IPS-20b (cell line): Measurements from ENCODE around the gene CNST.

ENCODE experiments used
- H3K27ac ChIP-seq: one replicate; pipeline ENCODE4 v1.5.1; 2013; ENCODE audit warnings: low read length
- H3K27me3 ChIP-seq: 2 replicates; pipeline ENCODE4 v1.6.1; 2013; ENCODE audit warnings: mild to moderate bottlenecking, low read length, inconsistent platforms; ENCODE audit not compliant: insufficient read depth
- H3K36me3 ChIP-seq: 2 replicates; pipeline ENCODE4 v1.6.1; 2013; ENCODE audit warnings: low read depth, mild to moderate bottlenecking, inconsistent platforms, low read length, moderate library complexity; ENCODE audit not compliant: insufficient read depth
- H3K4me1 ChIP-seq: 2 replicates; pipeline ENCODE4 v1.6.1; 2013; ENCODE audit warnings: mild to moderate bottlenecking, control low read depth, inconsistent platforms, low read length, moderate library complexity; ENCODE audit not compliant: insufficient read depth
- H3K4me3 ChIP-seq: 2 replicates; pipeline ENCODE4 v1.5.1; 2013; ENCODE audit warnings: mild to moderate bottlenecking, low read length, inconsistent platforms
- H3K9ac ChIP-seq: 2 replicates; pipeline ENCODE4 v1.6.1; 2013; ENCODE audit warnings: low read depth, mild to moderate bottlenecking, inconsistent platforms, low read length, moderate library complexity
- H3K9me3 ChIP-seq: 2 replicates; pipeline ENCODE4 v1.6.1; 2013; ENCODE audit warnings: mild to moderate bottlenecking, low read depth, low read length, inconsistent platforms; ENCODE audit not compliant: insufficient read depth

CNST gene

DNA sequence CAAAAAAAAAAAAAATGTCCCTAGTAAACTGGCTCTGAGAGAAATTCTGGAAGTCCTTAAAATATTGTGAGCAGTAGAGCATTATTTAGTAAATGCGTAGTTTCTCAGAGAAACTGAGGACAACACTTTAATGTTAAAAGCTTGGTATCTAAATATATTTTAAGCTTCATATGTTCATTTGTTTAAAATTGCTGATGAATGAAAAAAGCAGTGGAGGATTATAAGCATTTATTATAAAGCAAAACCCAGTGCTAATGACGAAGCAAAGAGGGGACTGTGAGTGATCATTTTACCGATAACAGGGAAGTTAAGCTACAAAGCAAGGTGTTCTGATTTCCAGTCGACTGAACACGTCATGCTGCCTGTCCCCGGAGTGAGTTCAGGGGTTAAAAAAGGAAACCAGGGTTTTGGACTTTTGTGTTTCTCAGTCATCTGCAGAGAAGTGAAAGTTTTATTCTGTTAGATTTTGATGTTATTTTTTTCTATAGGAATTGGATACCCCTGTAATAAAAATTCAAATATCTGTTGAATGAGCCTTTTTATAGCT lies 93.4 kb downstream of the CNST start:
- no peak overlapping the region for H3K27ac ChIP-seq
- no peaks in the 10 kb centered on the region for H3K9me3 ChIP-seq
- peaks cover 20% of the 10 kb centered on the region for H3K36me3 ChIP-seq
- no peak overlapping the region for H3K4me3 ChIP-seq
- no peak overlapping the region for H3K9ac ChIP-seq
- H3K4me1 ChIP-seq = no peaks in the 10 kb centered on the region
- no peaks in the 10 kb centered on the region for H3K27me3 ChIP-seq

DNA sequence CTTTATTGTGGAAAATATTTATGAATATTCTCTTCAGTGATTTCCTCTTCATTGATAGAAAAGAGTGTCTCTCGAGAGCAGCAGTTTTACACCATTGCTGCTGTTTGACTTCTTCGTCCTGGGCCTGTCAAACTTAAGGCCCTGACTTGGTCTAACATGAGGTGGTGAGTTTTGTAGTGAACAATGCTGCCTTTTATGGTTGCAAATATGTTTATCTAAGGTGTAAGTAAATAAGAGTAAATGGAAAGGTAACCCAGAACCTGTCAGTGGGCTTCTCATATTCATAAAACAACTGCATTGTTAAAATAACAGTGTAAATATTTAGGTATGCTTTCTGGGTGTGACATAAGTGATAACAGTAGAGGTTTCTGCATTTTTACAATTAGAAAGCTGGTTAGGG lies 95.2 kb downstream of the CNST start:
- Histone ChIP-seq H3K9ac (no peak overlapping the region), H3K36me3 (peaks cover 31% of the 10 kb centered on the region), H3K9me3 (no peaks in the 10 kb centered on the region), H3K27ac (no peak overlapping the region), H3K4me1 (no peaks in the 10 kb centered on the region), H3K27me3 (no peaks in the 10 kb centered on the region), H3K4me3 (no peak overlapping the region)

DNA sequence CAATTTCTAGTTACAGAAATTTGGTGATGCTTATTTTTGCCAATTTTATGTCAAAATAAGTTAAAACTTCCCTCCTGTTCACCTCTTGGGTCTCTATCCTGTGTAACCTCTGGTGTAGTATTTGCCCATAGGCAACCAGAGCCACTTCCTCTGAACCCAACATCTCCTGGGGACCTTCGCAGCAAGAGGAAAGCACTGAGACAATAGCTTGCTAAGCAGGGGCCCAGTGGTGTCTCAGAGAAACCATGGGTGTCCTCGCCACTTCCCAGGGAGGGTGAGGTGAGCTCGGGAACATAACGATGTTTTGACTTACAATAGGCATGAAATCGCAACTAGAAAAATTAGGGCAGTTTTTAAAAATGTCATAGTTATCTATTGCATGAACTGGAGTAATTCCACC lies 101.5 kb downstream of the CNST start:
- Histone ChIP-seq H3K4me3 (no peak overlapping the region), H3K27ac (no peak overlapping the region), H3K36me3 (peaks cover 11% of the 10 kb centered on the region; the same call in 1 of the 2 replicates), H3K9me3 (no peaks in the 10 kb centered on the region), H3K9ac (no peak overlapping the region), H3K4me1 (0 out of 2 replicates have a peak, but pooled peaks cover 2% of the 10 kb centered on the region), H3K27me3 (no peaks in the 10 kb centered on the region)

DNA sequence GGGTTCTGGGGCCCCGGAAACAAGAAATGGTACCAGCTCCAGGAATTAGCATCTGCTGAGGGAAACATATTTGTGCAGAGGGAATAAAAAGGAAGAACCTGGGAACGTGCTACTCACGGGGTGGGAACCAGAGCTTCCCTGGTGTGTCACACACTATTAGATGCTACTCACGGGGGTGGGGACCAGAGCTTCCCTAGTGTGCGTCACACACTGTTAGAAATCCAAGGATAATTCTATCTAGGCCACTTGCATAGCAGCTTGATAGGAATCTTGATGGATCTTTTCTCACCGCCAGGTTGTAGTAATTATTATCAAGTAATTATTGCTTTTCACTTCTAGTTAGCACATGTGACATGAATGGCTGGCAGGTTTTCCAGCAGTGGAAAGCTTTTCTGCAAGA lies 103.4 kb downstream of the CNST start:
- Histone ChIP-seq H3K4me3 (no peak overlapping the region), H3K27ac (no peak overlapping the region), H3K9me3 (no peaks in the 10 kb centered on the region), H3K4me1 (0 out of 2 replicates have a peak, but pooled peaks cover 2% of the 10 kb centered on the region), H3K27me3 (no peaks in the 10 kb centered on the region), H3K9ac (no peak overlapping the region), H3K36me3 (peaks cover 11% of the 10 kb centered on the region; the same call in 1 of the 2 replicates)

DNA sequence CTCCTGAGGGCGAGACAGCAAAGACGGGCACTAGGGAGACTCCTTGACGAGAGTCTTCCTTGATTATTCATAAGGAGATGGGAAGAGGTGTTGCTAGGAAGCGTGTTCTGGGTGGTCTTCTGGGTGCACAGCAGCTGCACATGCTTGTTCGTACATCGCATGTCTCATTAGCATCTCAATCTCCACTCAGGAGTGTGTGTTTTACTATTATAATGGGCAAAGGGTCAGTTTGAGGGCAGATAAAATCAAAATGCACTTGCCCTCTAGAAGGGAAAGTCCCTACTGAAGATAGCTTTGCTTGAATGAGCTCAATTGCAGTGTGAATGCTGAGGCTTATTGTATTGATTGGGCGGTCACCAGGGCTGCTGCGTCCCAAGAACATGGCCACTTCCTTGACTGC lies 107.8 kb downstream of the CNST start:
- Histone ChIP-seq H3K27me3 (no peaks in the 10 kb centered on the region), H3K9ac (no peak overlapping the region), H3K4me3 (no peak overlapping the region), H3K27ac (no peak overlapping the region), H3K36me3 (no peaks in the 10 kb centered on the region), H3K4me1 (no peaks in the 10 kb centered on the region), H3K9me3 (no peaks in the 10 kb centered on the region)

DNA sequence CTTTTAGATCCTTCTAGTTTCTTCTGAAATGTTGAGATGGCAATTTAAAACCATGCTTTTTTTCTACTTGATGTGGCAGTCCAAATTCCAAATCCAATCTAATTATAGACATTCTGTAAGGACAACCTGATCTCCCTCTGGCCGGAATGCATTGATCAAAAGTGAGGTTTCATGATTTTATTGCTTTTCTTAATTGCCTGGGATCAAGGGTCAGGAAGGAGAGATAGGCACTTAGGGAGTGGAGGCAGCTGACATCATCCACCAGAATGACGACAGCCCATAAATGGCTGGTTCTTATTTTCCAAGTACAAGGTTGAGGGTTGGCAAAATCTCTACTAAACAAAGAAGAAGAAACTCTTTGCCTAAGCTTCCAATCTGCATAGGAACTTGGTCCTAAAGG lies 111.6 kb downstream of the CNST start:
- no peaks in the 10 kb centered on the region for H3K9me3 ChIP-seq

DNA sequence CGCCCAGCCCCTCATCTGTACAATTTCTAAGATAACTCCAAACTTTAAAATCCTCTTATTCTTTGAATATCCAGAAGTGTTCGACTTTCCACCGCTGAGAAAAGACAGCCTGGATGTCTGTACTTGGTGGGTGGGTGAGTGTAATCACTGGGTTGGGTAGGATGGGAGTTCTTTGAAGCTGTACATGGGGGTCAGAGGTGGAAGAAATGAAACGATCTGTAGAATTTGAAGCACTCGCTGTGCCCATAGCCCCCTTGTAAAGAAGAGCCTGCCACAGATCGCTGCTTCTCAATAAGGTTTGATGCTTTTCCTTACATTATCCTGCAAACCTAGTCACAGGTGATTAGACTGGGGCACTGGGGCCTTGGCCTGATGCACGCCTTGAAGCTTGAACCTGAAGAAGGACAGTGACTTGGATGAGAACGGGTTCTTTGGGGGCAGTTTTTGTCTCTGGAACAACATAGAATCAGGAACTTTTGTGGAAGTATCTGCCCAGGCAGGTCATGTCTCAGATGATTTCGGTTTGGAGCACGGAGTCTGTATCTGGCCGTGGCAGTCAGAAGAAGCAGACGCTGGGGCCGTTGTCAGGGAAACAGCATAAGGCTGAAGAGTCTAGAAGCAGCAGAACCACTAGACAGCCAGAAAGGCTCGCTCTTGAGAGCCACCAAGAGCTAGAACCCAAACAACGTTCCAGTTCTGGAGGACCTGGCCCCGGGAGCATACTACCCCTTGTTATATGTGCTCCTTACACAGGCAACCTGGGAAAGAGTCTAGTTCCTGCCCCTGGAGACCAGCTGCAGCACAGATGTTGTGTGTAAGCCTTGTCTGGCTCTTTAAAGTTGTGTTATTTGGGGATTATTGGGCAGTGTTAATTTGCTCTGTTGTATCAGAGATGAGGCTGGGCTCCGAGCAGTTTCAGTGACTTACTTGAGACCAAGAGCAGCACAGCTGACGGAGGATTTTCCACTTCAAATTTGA lies 112.8 kb downstream of the CNST start:
- Histone ChIP-seq H3K27ac (no peak overlapping the region), H3K4me1 (no peaks in the 10 kb centered on the region), H3K36me3 (no peaks in the 10 kb centered on the region), H3K9ac (no peak overlapping the region), H3K4me3 (no peak overlapping the region), H3K27me3 (no peaks in the 10 kb centered on the region), H3K9me3 (no peaks in the 10 kb centered on the region)

More for the DNA sequence above, 111.6 kb downstream of the CNST start:
- no peaks in the 10 kb centered on the region for H3K36me3 ChIP-seq
- H3K4me1 ChIP-seq = no peaks in the 10 kb centered on the region
- H3K4me3 ChIP-seq = no peak overlapping the region
- H3K27ac ChIP-seq = no peak overlapping the region
- no peaks in the 10 kb centered on the region for H3K27me3 ChIP-seq
- no peak overlapping the region for H3K9ac ChIP-seq

DNA sequence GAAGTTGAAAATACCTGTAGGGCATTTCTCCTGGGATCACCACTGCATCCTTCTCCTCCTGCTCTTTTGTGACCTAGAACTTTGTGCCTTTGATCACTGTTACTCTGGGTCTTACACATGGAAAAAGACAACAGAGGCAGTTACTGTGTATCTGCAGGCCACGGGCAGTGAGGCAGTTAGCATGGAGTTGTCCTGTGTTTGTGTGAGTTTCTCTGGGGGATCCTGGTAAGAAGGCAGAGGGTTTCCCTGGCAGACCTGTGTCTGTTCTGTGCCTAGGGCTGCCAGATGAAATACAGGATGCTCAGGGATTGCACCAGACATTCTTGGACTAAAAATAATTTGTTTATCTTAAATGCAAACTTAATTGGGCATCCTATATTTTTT lies 113.5 kb downstream of the CNST start:
- H3K9ac ChIP-seq = no peak overlapping the region
- no peak overlapping the region for H3K27ac ChIP-seq

DNA sequence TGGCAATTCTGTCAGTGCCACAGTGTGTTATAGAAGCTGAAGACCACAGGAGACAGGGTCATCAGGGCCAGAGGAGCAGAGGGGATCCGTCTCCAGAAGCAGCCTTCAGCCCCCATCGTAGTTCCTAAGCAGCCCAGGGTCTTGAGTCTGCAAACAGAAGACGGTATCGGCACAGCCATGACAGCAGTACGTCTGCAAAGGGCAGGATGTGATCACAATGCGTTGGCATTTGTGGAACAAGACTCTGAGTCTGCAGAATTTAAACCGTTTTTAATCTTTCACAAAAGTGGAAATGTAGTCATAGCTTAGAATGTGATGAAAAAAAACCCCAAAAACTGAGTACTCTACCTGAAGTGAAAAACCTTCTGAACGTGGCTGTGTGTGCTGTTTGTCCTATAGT lies 113.9 kb downstream of the CNST start:
- no peaks in the 10 kb centered on the region for H3K4me1 ChIP-seq
- H3K27ac ChIP-seq = no peak overlapping the region
- no peaks in the 10 kb centered on the region for H3K36me3 ChIP-seq
- H3K27me3 ChIP-seq = no peaks in the 10 kb centered on the region
- no peak overlapping the region for H3K4me3 ChIP-seq
- no peaks in the 10 kb centered on the region for H3K9me3 ChIP-seq
- H3K9ac ChIP-seq = no peak overlapping the region

More for the DNA sequence above, 113.5 kb downstream of the CNST start:
- H3K9me3 ChIP-seq = no peaks in the 10 kb centered on the region
- no peaks in the 10 kb centered on the region for H3K4me1 ChIP-seq
- H3K36me3 ChIP-seq = no peaks in the 10 kb centered on the region
- H3K27me3 ChIP-seq = no peaks in the 10 kb centered on the region
- H3K4me3 ChIP-seq = no peak overlapping the region

DNA sequence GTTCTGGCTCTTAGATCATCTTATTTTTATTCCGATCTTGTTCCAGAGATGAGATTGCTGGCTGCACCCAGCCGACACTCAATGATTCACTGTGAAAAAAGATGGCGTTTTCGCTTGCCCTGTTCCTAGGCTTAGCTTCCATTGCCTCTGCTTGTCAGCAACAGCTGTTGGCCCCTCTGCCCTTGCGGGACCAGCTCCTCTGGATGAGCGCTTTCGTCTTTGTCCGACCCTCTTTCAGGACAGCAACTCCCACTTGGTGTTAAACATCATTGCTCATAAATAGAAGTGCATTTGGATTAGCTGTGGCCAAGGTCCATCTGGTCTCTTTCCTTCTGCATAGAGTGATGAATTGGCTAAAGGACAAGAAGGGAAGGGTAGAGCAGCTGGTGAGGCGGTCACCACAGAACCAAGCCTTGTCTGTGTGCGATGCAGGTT lies 114.5 kb downstream of the CNST start:
- no peak overlapping the region for H3K27ac ChIP-seq
- H3K9me3 ChIP-seq = no peaks in the 10 kb centered on the region
- H3K4me1 ChIP-seq = no peaks in the 10 kb centered on the region
- H3K9ac ChIP-seq = no peak overlapping the region
- H3K36me3 ChIP-seq = no peaks in the 10 kb centered on the region
- H3K27me3 ChIP-seq = no peaks in the 10 kb centered on the region
- H3K4me3 ChIP-seq = no peak overlapping the region

DNA sequence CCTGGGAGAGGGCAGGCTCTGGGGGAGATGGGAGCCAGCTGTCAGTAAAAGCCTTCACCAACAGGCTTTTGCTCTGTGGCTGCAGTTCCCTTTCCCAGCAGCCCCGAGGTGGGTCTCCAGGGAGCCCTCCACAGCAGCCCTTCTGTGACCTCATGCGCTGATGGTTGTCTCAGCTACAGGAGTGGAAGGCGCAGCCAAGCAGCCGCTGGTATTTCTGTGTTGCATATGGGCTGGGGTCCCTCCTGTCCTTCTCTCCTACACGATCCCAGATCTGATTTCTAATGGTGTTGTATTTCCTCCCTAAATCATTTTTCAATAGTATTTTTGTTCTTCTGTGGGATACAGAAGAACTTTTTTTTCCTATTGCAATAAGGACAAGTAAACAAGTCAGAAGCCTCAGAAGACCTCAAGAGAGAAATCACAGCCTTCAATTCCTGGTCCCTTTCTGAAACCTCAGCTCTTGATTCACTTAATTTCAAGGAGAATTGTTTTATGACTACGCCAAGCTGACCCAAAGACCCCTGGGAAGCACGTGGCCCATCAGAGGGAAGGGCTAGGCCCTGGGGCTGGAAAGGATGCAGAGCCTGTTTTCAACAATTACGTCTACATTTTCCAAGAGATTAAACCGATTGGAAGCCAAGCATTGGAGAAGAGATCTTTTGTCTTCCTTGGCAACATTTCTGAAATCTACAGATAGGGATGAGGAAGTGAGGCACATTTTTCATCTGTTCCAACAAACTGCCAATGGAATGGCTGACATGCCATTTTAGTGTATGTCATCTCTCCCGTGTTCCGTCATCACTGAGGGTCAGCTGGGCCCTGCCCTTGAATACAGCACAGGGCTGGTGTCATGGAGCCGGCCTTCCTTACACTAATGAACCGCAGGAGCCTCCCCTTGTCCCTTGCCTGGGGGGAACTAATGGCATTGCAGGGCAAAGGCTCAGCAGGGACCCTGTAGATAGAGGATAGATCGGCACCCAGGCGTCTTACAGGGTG lies 115.9 kb downstream of the CNST start:
- no peaks in the 10 kb centered on the region for H3K4me1 ChIP-seq
- H3K9ac ChIP-seq = no peak overlapping the region
- H3K9me3 ChIP-seq = no peaks in the 10 kb centered on the region
- no peak overlapping the region for H3K27ac ChIP-seq
- no peaks in the 10 kb centered on the region for H3K27me3 ChIP-seq
- H3K36me3 ChIP-seq = no peaks in the 10 kb centered on the region
- H3K4me3 ChIP-seq = no peak overlapping the region
